IMR-90 (cell line): ENCODE measurements around the gene KMT2E. TPM values are rescaled to one million over a fixed set of nuclear protein-coding genes. Genes with fewer than 3 reads are reported as not detected.

Experiments
- ATAC-seq: fragments of 200-7000 bp; cut with Tn5 transposase; 2 replicates; pipeline ENCODE4 v1.9.1; 2020; ENCODE audit warnings: low read depth, mild to moderate bottlenecking, moderate library complexity
- BruUV-seq: library from RNA; stranded (reverse); fragments of 400-500 nt; replicated peaks from 2 replicates; lab custom pipeline; 2021; lab: Mats Ljungman, UMichigan
- CTCF ChIA-PET: fragments of 300-600 bp; formaldehyde crosslinking; extraction: SDS; loops from one replicate; lab custom pipeline; 2021; ENCODE audit warnings: antibody characterized with exemption; lab: Yijun Ruan, JAX
- POLR2A ChIA-PET: fragments of 300-600 bp; sonication (Branson Sonifier 250); formaldehyde crosslinking; loops from one replicate; lab custom pipeline; 2022; ENCODE audit warnings: antibody characterized with exemption; ENCODE audit not compliant: unreplicated experiment; lab: Charles Lee
- DNase-seq: peaks from one replicate; pipeline ENCODE4 v3.0.0; 2013
- H2AFZ ChIP-seq: replicated peaks from 2 replicates; pipeline ENCODE3; 2013; ENCODE audit warnings: low read length, mild to moderate bottlenecking; ENCODE audit not compliant: poor library complexity
- H2AK5ac ChIP-seq: 2 replicates; pipeline ENCODE4 v1.6.1; 2013; ENCODE audit warnings: low read depth, low read length, inconsistent platforms
- H2AK9ac ChIP-seq: replicated peaks from 2 replicates; pipeline ENCODE3; 2013; ENCODE audit warnings: mild to moderate bottlenecking, low read depth, low read length, moderate library complexity; ENCODE audit not compliant: poor library complexity
- H2BK120ac ChIP-seq: 2 replicates; pipeline ENCODE4 v1.6.1; 2013; ENCODE audit warnings: low read depth, low read length, inconsistent platforms
- H2BK15ac ChIP-seq: 3 replicates; pipeline ENCODE4 v1.6.1; 2013; ENCODE audit warnings: low read depth, low read length, inconsistent platforms
- H2BK20ac ChIP-seq: 2 replicates; pipeline ENCODE4 v1.6.1; 2013; ENCODE audit warnings: low read depth, mild to moderate bottlenecking, inconsistent platforms, low read length, moderate library complexity
- H2BK5ac ChIP-seq: 2 replicates; pipeline ENCODE4 v1.6.1; 2013; ENCODE audit warnings: mild to moderate bottlenecking, low read depth, low read length, inconsistent platforms; ENCODE audit not compliant: poor library complexity, severe bottlenecking
- H3K14ac ChIP-seq: replicated peaks from 2 replicates; pipeline ENCODE4 v1.6.1; 2013; ENCODE audit warnings: low read depth, low read length, inconsistent platforms
- H3K18ac ChIP-seq: 2 replicates; pipeline ENCODE4 v1.6.1; 2013; ENCODE audit warnings: low read depth, low read length, control low read depth
- H3K23ac ChIP-seq: 2 replicates; pipeline ENCODE4 v1.6.1; 2013; ENCODE audit warnings: low read depth, low read length, inconsistent platforms
- H3K27ac ChIP-seq: 2 replicates; pipeline ENCODE4 v1.5.1; 2013; ENCODE audit warnings: mild to moderate bottlenecking, control low read depth, low read length; ENCODE audit not compliant: insufficient read depth
- H3K27me3 ChIP-seq: 2 replicates; pipeline ENCODE4 v1.6.1; 2013; ENCODE audit warnings: low read length; ENCODE audit not compliant: control insufficient read depth, insufficient read depth
- H3K36me3 ChIP-seq: 2 replicates; pipeline ENCODE4 v1.6.1; 2013; ENCODE audit warnings: low read length, mixed read lengths; ENCODE audit not compliant: control insufficient read depth, insufficient read depth
- H3K4ac ChIP-seq: 2 replicates; pipeline ENCODE4 v1.6.1; 2013; ENCODE audit warnings: low read depth, low read length, inconsistent platforms
- H3K4me1 ChIP-seq: 2 replicates; pipeline ENCODE4 v1.6.1; 2013; ENCODE audit warnings: low read length, mixed read lengths; ENCODE audit not compliant: control insufficient read depth, insufficient read depth
- H3K4me2 ChIP-seq: 2 replicates; pipeline ENCODE4 v1.6.1; 2013; ENCODE audit warnings: low read depth, mild to moderate bottlenecking, control low read depth, low read length, moderate library complexity
- H3K4me3 ChIP-seq: 2 replicates; pipeline ENCODE4 v1.5.1; 2013; ENCODE audit warnings: low read depth, mild to moderate bottlenecking, control low read depth, low read length, moderate library complexity; ENCODE audit not compliant: insufficient read depth
- H3K56ac ChIP-seq: 2 replicates; pipeline ENCODE4 v1.6.1; 2013; ENCODE audit warnings: low read length, inconsistent platforms; ENCODE audit not compliant: insufficient read depth; ENCODE audit errors: extremely low read depth
- H3K79me1 ChIP-seq, 2 experiments: 2 replicates each; pipeline ENCODE4 v1.6.1; 2013; ENCODE audit warnings: low read length in 2 of 2, inconsistent platforms in 1 of 2, low read depth in 1 of 2
- H3K9ac ChIP-seq: 2 replicates; pipeline ENCODE4 v1.6.1; 2013; ENCODE audit warnings: low read depth, low read length, control low read depth
- H3K9me1 ChIP-seq: 2 replicates; pipeline ENCODE4 v1.6.1; 2013; ENCODE audit warnings: low read length, inconsistent platforms; ENCODE audit not compliant: insufficient read depth
- H3K9me3 ChIP-seq: 2 replicates; pipeline ENCODE4 v1.6.1; 2013; ENCODE audit warnings: low read length; ENCODE audit not compliant: control insufficient read depth, insufficient read depth
- H4K20me1 ChIP-seq: 2 replicates; pipeline ENCODE4 v1.6.1; 2013; ENCODE audit warnings: low read length, inconsistent platforms; ENCODE audit not compliant: insufficient read depth
- H4K5ac ChIP-seq: 2 replicates; pipeline ENCODE4 v1.6.1; 2013; ENCODE audit warnings: mild to moderate bottlenecking, low read depth, low read length, control low read depth
- H4K8ac ChIP-seq, 2 experiments: 2 replicates each; pipeline ENCODE4 v1.6.1; 2013; ENCODE audit warnings: low read depth in 2 of 2, low read length in 2 of 2, control low read depth in 1 of 2, inconsistent platforms in 1 of 2
- H4K91ac ChIP-seq: 2 replicates; pipeline ENCODE4 v1.6.1; 2013; ENCODE audit warnings: low read depth, low read length, inconsistent platforms; ENCODE audit not compliant: insufficient read depth
- BHLHE40 ChIP-seq: fragments of 150-350 bp; IDR thresholded peaks from 2 replicates; pipeline ENCODE4 v1.6.1; 2016; ENCODE audit warnings: mild to moderate bottlenecking, low read depth, low read length
- CEBPB ChIP-seq: IDR thresholded peaks from 2 replicates; pipeline ENCODE4 v1.6.1; 2012; ENCODE audit warnings: low read depth, low read length, improper control_type of control experiment
- CHD1 ChIP-seq: IDR thresholded peaks from 2 replicates; pipeline ENCODE4 v1.6.1; 2012; ENCODE audit warnings: low read depth, low read length, improper control_type of control experiment
- CTCF ChIP-seq: conservative IDR thresholded peaks from 2 replicates; pipeline ENCODE4 v1.5.1; 2012; ENCODE audit warnings: mild to moderate bottlenecking, low read depth, low read length, improper control_type of control experiment
- ELK1 ChIP-seq: fragments of 150-350 bp; IDR thresholded peaks from 2 replicates; pipeline ENCODE4 v1.6.1; 2016; ENCODE audit warnings: low read depth, mild to moderate bottlenecking, low read length, moderate library complexity, borderline replicate concordance
- FOS ChIP-seq: fragments of 150-350 bp; IDR thresholded peaks from 2 replicates; pipeline ENCODE4 v1.6.1; 2016; ENCODE audit warnings: low read depth, low read length
- MAFK ChIP-seq: IDR thresholded peaks from 2 replicates; pipeline ENCODE4 v1.6.1; 2012; ENCODE audit warnings: low read depth, low read length, improper control_type of control experiment
- MAZ ChIP-seq: IDR thresholded peaks from 2 replicates; pipeline ENCODE4 v1.6.1; 2012; ENCODE audit warnings: low read depth, mild to moderate bottlenecking, low read length, improper control_type of control experiment, moderate library complexity, borderline replicate concordance
- MXI1 ChIP-seq: IDR thresholded peaks from 2 replicates; pipeline ENCODE4 v1.6.1; 2012; ENCODE audit warnings: low read depth, mild to moderate bottlenecking, low read length, moderate library complexity, borderline replicate concordance
- NFE2L2 ChIP-seq: fragments of 150-350 bp; IDR thresholded peaks from 2 replicates; pipeline ENCODE4 v1.6.1; 2016; ENCODE audit warnings: low read depth, mild to moderate bottlenecking, low read length
- POLR2A ChIP-seq: IDR thresholded peaks from 2 replicates; pipeline ENCODE4 v1.6.1; 2012; ENCODE audit warnings: mild to moderate bottlenecking, low read depth, low read length
- RAD21 ChIP-seq: IDR thresholded peaks from 2 replicates; pipeline ENCODE4 v1.6.1; 2012; ENCODE audit warnings: low read length, improper control_type of control experiment
- RCOR1 ChIP-seq: IDR thresholded peaks from 2 replicates; pipeline ENCODE4 v1.6.1; 2012; ENCODE audit warnings: mild to moderate bottlenecking, low read length, improper control_type of control experiment; ENCODE audit not compliant: insufficient replicate concordance
- RFX5 ChIP-seq: IDR thresholded peaks from 2 replicates; pipeline ENCODE4 v1.8.0; 2012; ENCODE audit warnings: low read depth, mild to moderate bottlenecking, low read length, moderate library complexity
- SMC3 ChIP-seq: fragments of 150-350 bp; IDR thresholded peaks from 2 replicates; pipeline ENCODE4 v1.6.1; 2016; ENCODE audit warnings: low read depth, mild to moderate bottlenecking, antibody characterized with exemption, low read length, moderate library complexity
- USF2 ChIP-seq: fragments of 150-350 bp; IDR thresholded peaks from 2 replicates; pipeline ENCODE4 v1.6.1; 2017; ENCODE audit warnings: mild to moderate bottlenecking, antibody characterized with exemption, low read length, low read depth
- WGBS, 2 experiments: methylation state at CpG; one replicate each; pipeline versions ENCODE4 v1.1.5 to v1.1.7; 2013; ENCODE audit warnings: missing lambda C conversion rate in 2 of 2; ENCODE audit not compliant: insufficient read length in 1 of 2; ENCODE audit errors: extremely low coverage in 2 of 2; 5-methylcytosine and 5-hydroxymethylcytosine counted together
- dilution Hi-C: fragments of 300-500 bp; cut with HindIII; formaldehyde crosslinking; loops from one replicate; pipeline ENCODE4 v1.14.3; 2018; ENCODE audit warnings: low sequenced_read_pairs; ENCODE audit not compliant: unreplicated experiment
- in situ Hi-C: fragments of 300-500 bp; cut with MboI; formaldehyde crosslinking; loops from 3 replicates; pipeline ENCODE4 v1.14.3; 2019; ENCODE audit warnings: low sequenced_read_pairs, inconsistent platforms, mixed read lengths
- intact Hi-C: fragments of 100-400 bp; cut with micrococcal nuclease; formaldehyde crosslinking; loops from 2 replicates; pipeline ENCODE4 v1.10.0; 2022
- polyA plus RNA-seq, 3 experiments: library from polyadenylated mRNA; depleted of rRNA; stranded (reverse); fragments of >200 nt; gene quantifications; 2 replicates each; pipeline ENCODE4 v1.2.3, GENCODE V29; 2012; ENCODE audit warnings: low replicate concordance in 1 of 3
- total RNA-seq: library from RNA; depleted of rRNA; stranded (reverse); fragments of >200 nt; gene quantifications from 2 replicates; pipeline ENCODE4 v1.2.3, GENCODE V29; 2012

The KMT2E gene
- total and polyA plus RNA-seq, 2 of the 4 experiments (the other 2 are of a cell fraction) = 16.8 to 79.2 TPM

GRCh38 chr7:105087981-105088380 is 74.0 kb downstream of the KMT2E start:
- H3K9me3 ChIP-seq = no peaks in the 10 kb centered on the region
- ATAC-seq (no peak), DNase-seq (no peak)
- TF ChIP-seq SMC3 (no peak), MXI1 (no peak), ELK1 (no peak), RCOR1 (no peak), MAFK (no peak), MAZ (no peak), RAD21 (no peak), USF2 (no peak), RFX5 (no peak), POLR2A (no peak), BHLHE40 (no peak), CTCF (no peak), NFE2L2 (no peak), CHD1 (no peak), FOS (no peak), CEBPB (no peak)
- no peak overlapping the region for H4K8ac ChIP-seq
- no peaks in the 10 kb centered on the region for H3K27me3 ChIP-seq
- no peak overlapping the region for H3K4me3 ChIP-seq
- no peak overlapping the region for H3K18ac ChIP-seq
- no peak overlapping the region for H2BK120ac ChIP-seq
- no peak overlapping the region for H2AK5ac ChIP-seq
- H4K20me1 ChIP-seq = peaks cover 8% of the 10 kb centered on the region; the same call in 1 of the 2 replicates
- no peak overlapping the region; the same call in 1 of the 2 replicates for H3K23ac ChIP-seq
- H3K4me2 ChIP-seq = no peak overlapping the region
- H3K4ac ChIP-seq = no peak overlapping the region
- BruUV-seq = no TSS peak
- ChIA-PET POLR2A (no interaction called here), CTCF (no interaction called here)
- dilution Hi-C loops = no loop called here
- no peak overlapping the region for H4K5ac ChIP-seq
- peaks cover 7 to 55% of the 10 kb centered on the region in 2 experiments for H3K79me1 ChIP-seq
- H2AFZ ChIP-seq = no peak overlapping the region
- H3K9ac ChIP-seq = no peak overlapping the region
- H3K56ac ChIP-seq = no peak overlapping the region
- no peaks in the 10 kb centered on the region for H3K4me1 ChIP-seq
- H4K91ac ChIP-seq = no peak overlapping the region
- no peak overlapping the region for H2BK15ac ChIP-seq
- intact Hi-C loops = loop anchor here (5.0 kb wide), 1 partner anchor 41 kb away; no protein-coding TSS in a partner anchor
- peaks cover 30% of the 10 kb centered on the region for H3K36me3 ChIP-seq
- WGBS, 2 experiments = no CpG with 5 or more reads among the region's 6 CpGs
- H3K27ac ChIP-seq = no peak overlapping the region
- no peak overlapping the region for H2AK9ac ChIP-seq
- in situ Hi-C loops = no loop called here
- peak overlapping the region; percentile 13 for H2BK5ac ChIP-seq
- no peak overlapping the region for H3K14ac ChIP-seq
- H3K9me1 ChIP-seq = peaks cover 5% of the 10 kb centered on the region
- no peak overlapping the region for H2BK20ac ChIP-seq
